SH-SY5Y (cell line): ENCODE data around the gene PDE4A.

ENCODE experiments used
- GATA2 ChIP-seq: IDR thresholded peaks from 2 replicates; pipeline ENCODE4 v1.6.1; 2011; ENCODE audit warnings: mild to moderate bottlenecking, low read depth, low read length
- GATA3 ChIP-seq: IDR thresholded peaks from 2 replicates; pipeline ENCODE4 v1.6.1; 2011; ENCODE audit warnings: low read depth, mild to moderate bottlenecking, low read length, moderate library complexity

DNA sequence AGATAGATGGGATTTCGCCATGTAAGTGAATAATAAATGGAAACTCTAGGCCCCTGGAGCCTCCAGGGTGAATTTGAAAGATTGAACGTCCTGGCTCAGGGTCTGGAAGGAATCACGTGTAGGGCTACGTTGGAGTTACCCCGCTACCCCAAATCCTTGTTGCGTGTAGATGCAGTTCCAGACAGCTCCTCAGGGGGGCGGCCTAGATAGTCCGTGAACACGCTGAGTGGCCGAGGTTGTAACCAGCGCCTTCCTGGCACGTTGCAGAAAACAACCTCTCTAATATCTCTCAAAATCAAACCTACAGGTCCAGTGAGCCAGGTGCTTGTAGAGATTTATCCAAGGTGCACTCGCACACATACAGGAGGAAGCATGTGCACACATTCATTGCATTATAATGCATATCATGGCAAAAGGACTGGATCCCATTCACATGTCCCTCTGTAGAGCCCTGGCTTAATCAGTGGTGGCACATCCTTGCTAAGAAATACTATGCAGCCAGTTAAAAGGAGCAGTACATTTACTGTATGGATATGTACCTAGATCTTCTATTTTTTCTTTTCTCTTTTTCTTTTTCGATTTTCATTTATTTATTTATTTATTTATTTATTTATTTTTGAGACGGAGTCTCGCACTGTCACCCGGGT, 85.4 kb downstream of the PDE4A start:
- TF ChIP-seq GATA3, result no peak
- TF ChIP-seq GATA2, result no peak
